SU-DHL-6 (cell line): ENCODE results near the gene SLC41A1.

Source experiments
- H2AFZ ChIP-seq: fragments of 200-600 bp; sonication (generic); 2 replicates; pipeline ENCODE4 v1.6.1; 2014; ENCODE audit warnings: low read depth, mild to moderate bottlenecking, moderate library complexity, mixed read lengths, antibody characterized with exemption, low read length; ENCODE audit not compliant: severe bottlenecking
- H3F3A ChIP-seq: fragments of 200-600 bp; shearing (Covaris generic); 2 replicates; pipeline ENCODE4 v1.6.0; 2016; ENCODE audit warnings: antibody characterized with exemption, mild to moderate bottlenecking; ENCODE audit not compliant: insufficient read depth
- H3K27ac ChIP-seq: fragments of 200-600 bp; sonication (generic); 2 replicates; pipeline ENCODE4 v1.5.1; 2016; ENCODE audit warnings: low read depth, mild to moderate bottlenecking, low read length, moderate library complexity, mixed read lengths
- H3K27me3 ChIP-seq: fragments of 200-600 bp; sonication (generic), shearing (Covaris generic); 2 replicates; pipeline ENCODE4 v1.6.0; 2014; ENCODE audit warnings: mild to moderate bottlenecking, low read length
- H3K36me3 ChIP-seq: fragments of 200-600 bp; sonication (generic); 2 replicates; pipeline ENCODE4 v1.6.1; 2014; ENCODE audit warnings: mild to moderate bottlenecking, low read length, mixed read lengths
- H3K4me2 ChIP-seq: fragments of 300-600, 200-600 bp; shearing (Covaris generic), sonication (generic); 2 replicates; pipeline ENCODE4 v1.6.0; 2014; ENCODE audit warnings: low read length, low read depth, mild to moderate bottlenecking; ENCODE audit not compliant: poor library complexity, severe bottlenecking
- H3K4me3 ChIP-seq: fragments of 200-600 bp; sonication (generic); 2 replicates; pipeline ENCODE4 v1.5.1; 2014; ENCODE audit warnings: antibody characterized with exemption, low read length, mild to moderate bottlenecking, mixed read lengths; ENCODE audit not compliant: insufficient read depth, poor library complexity, severe bottlenecking
- H3K79me2 ChIP-seq: fragments of 200-600 bp; sonication (generic); 2 replicates; pipeline ENCODE4 v1.6.1; 2014; ENCODE audit warnings: mild to moderate bottlenecking, low read length, moderate library complexity; ENCODE audit not compliant: insufficient read depth
- H3K9ac ChIP-seq: fragments of 200-600 bp; sonication (generic); 2 replicates; pipeline ENCODE4 v1.7.0; 2014; ENCODE audit warnings: mild to moderate bottlenecking, low read length
- H3K9me2 ChIP-seq: fragments of 200-600 bp; sonication (generic); replicated peaks from 2 replicates; pipeline ENCODE4 v1.6.1; 2014; ENCODE audit warnings: low read length; ENCODE audit not compliant: insufficient read depth
- H3K9me3 ChIP-seq: fragments of 200-600 bp; sonication (generic); 2 replicates; pipeline ENCODE4 v1.6.1; 2014; ENCODE audit warnings: low read length, mixed read lengths; ENCODE audit not compliant: insufficient read depth
- H4K20me1 ChIP-seq: fragments of 200-600 bp; sonication (generic); 2 replicates; pipeline ENCODE4 v1.6.1; 2014; ENCODE audit warnings: low read depth, mild to moderate bottlenecking, antibody characterized with exemption, low read length, moderate library complexity, mixed read lengths
- EZH2phosphoT487 ChIP-seq: fragments of 200-600 bp; sonication (generic), shearing (Covaris generic); conservative IDR thresholded peaks from 2 replicates; pipeline ENCODE4 v1.6.1; 2018; ENCODE audit warnings: mild to moderate bottlenecking, antibody characterized with exemption, low read length, moderate library complexity, mixed read lengths
- TF ChIP-seq, protein P1 (sequence below): fragments of 200-600 bp; sonication (generic); IDR thresholded peaks from one replicate; pipeline ENCODE4 v1.5.1; 2017; ENCODE audit warnings: antibody characterized with exemption, mild to moderate bottlenecking, low read length, moderate library complexity; ENCODE audit not compliant: insufficient read depth, poor library complexity, severe bottlenecking

SLC41A1 gene

DNA sequence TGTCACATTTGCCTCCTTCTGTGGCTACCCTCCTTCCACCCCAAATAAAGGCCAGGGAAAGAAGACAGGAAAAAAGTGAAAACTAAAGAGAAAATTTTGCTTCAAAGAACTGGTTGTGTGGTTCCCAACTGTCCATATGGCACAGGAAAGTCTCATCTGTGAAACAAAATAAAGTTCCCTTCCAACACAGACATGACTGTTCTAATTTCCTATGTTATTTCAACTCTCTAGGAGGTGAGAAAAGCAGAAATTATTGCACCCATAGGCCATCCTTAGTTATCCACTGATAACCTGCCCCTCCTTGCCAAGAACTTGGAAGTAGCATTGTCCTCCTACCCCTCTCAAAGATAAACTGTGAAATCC lies 29.6 kb downstream of the SLC41A1 start:
- TF ChIP-seq, protein P1, sequence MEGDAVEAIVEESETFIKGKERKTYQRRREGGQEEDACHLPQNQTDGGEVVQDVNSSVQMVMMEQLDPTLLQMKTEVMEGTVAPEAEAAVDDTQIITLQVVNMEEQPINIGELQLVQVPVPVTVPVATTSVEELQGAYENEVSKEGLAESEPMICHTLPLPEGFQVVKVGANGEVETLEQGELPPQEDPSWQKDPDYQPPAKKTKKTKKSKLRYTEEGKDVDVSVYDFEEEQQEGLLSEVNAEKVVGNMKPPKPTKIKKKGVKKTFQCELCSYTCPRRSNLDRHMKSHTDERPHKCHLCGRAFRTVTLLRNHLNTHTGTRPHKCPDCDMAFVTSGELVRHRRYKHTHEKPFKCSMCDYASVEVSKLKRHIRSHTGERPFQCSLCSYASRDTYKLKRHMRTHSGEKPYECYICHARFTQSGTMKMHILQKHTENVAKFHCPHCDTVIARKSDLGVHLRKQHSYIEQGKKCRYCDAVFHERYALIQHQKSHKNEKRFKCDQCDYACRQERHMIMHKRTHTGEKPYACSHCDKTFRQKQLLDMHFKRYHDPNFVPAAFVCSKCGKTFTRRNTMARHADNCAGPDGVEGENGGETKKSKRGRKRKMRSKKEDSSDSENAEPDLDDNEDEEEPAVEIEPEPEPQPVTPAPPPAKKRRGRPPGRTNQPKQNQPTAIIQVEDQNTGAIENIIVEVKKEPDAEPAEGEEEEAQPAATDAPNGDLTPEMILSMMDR, result no peak
- TF ChIP-seq EZH2phosphoT487, result no peak
- Histone ChIP-seq H3K4me2 (no peak overlapping the region), H3K4me3 (no peak overlapping the region)

DNA sequence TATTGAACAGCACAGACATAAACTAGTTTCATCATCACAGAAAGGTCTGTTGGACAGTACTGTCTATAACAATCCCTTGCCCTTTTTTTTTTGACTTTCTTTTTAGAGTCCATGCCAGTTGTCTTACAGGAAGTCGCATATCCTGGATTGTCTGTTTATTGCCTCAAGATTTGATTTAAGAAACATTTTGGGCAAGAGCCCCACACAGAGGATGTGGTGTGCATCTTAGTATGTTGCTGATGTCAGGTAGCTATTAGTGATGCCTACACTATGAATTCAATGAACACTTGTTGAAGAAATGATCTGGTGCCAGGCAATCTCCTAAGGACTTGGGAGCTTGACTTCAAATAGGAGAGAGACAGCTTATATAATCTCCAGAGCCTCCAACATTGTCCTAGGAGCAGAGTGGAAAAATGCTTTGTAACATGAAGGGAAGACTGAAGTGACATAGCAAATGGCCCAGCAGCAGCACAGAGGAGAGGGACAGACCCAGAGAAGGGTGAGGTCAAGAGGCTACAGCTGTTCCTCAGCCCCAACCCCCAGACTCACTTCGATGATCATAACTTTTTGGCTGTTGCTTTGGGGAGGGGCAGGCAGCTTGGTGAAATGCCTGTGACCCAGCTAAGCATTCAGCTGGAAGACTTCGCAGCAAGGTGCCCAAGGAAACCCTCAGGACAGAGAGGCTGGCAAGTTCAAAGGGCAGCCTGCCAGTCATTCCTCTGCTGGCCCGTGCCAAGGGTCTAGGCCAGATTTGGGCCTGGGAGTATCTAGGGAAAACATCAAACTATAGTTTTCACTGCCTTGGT lies 30.2 kb downstream of the SLC41A1 start:
- no peaks in the 10 kb centered on the region for H3K9me2 ChIP-seq
- no peaks in the 10 kb centered on the region for H3K9me3 ChIP-seq
- H4K20me1 ChIP-seq, result no peaks in the 10 kb centered on the region
- TF ChIP-seq, protein P1, result no peak
- no peak for TF ChIP-seq EZH2phosphoT487
- H3K27me3 ChIP-seq, result no peaks in the 10 kb centered on the region
- no peak overlapping the region for H3K27ac ChIP-seq
- H2AFZ ChIP-seq, result no peak overlapping the region
- H3K4me3 ChIP-seq, result no peak overlapping the region
- no peak overlapping the region for H3K4me2 ChIP-seq
- no peaks in the 10 kb centered on the region for H3K79me2 ChIP-seq
- H3K9ac ChIP-seq, result no peak overlapping the region
- no peaks in the 10 kb centered on the region for H3F3A ChIP-seq
- no peaks in the 10 kb centered on the region for H3K36me3 ChIP-seq

More for the DNA sequence above, 29.6 kb downstream of the SLC41A1 start:
- H3K27ac ChIP-seq, result no peak overlapping the region
- H3K9me3 ChIP-seq, result no peaks in the 10 kb centered on the region
- H3K9ac ChIP-seq, result no peak overlapping the region
- H2AFZ ChIP-seq, result no peak overlapping the region
- no peaks in the 10 kb centered on the region for H3F3A ChIP-seq
- H3K27me3 ChIP-seq, result no peaks in the 10 kb centered on the region
- H4K20me1 ChIP-seq, result no peaks in the 10 kb centered on the region
- H3K79me2 ChIP-seq, result no peaks in the 10 kb centered on the region
- H3K9me2 ChIP-seq, result no peaks in the 10 kb centered on the region
- H3K36me3 ChIP-seq, result no peaks in the 10 kb centered on the region

DNA sequence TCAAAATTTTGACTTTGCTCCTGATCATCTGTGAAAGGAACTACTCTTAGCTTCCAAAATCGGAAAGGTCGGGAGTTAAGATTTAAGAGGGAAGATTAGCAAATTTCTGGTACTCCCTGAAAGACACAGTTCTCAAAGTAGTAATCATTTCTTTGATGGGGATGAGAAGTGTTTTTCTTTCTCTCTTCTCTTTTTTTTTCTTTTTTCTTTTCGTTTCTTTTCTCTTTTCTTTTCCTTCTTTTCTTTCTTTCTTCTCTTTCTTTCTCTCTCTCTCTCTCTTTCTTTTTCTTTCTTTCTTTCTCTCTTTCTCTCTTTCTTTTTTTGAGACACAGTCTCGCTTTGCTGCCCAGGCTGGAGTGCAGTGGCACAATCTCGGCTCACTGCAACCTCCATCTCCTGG lies 32.7 kb downstream of the SLC41A1 start:
- no peak overlapping the region for H3K4me3 ChIP-seq
- H3K36me3 ChIP-seq, result no peaks in the 10 kb centered on the region
- no peak overlapping the region for H3K9ac ChIP-seq
- H3K27ac ChIP-seq, result no peak overlapping the region
- H3K27me3 ChIP-seq, result no peaks in the 10 kb centered on the region
- no peaks in the 10 kb centered on the region for H3F3A ChIP-seq
- no peaks in the 10 kb centered on the region for H3K9me3 ChIP-seq
- H4K20me1 ChIP-seq, result no peaks in the 10 kb centered on the region
- H3K79me2 ChIP-seq, result no peaks in the 10 kb centered on the region
- no peak overlapping the region for H2AFZ ChIP-seq
- no peak overlapping the region for H3K4me2 ChIP-seq
- TF ChIP-seq, protein P1, result no peak
- H3K9me2 ChIP-seq, result no peaks in the 10 kb centered on the region
